ENCODE measurements around the gene CLNS1A.

Gene CLNS1A

DNA sequence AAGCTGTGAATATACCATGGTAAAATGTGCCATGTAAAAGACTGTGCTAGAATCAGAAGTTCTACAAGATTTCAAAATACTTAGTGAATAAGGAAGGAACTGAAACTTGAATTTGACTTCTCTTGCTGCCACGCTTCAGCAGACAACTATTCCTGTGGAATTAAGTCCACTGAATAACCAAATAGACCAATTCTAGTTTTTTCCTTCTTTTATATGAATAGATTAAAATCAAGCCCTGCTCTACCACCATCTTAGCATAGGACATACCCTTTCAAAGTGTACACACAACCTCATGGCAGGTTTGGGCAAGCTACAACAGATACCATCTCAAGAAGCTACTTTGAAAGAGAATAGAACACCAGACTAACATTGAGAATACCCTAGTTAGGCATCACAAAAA is 23.4 kb upstream of the CLNS1A start:
- Histone ChIP-seq H2AK5ac (ENCODE audit: low read length, severe bottlenecking) (no peak overlapping the region), H2AFZ (ENCODE audit: low read depth, low read length) (no peak overlapping the region), H3K27me3 (ENCODE audit: control insufficient read depth in 1 of 2, insufficient read depth in 1 of 2, low read length in 2 of 2) (no peaks in the 10 kb centered on the region), H3K79me1 (replicated peaks; ENCODE audit: low read length, poor library complexity, severe bottlenecking) (peaks cover 2% of the 10 kb centered on the region), H2BK5ac (ENCODE audit: low read depth, low read length, poor library complexity, severe bottlenecking) (no peak overlapping the region), H3K18ac (ENCODE audit: low read depth in 1 of 2, low read length in 2 of 2) (no peak overlapping the region), H4K91ac (ENCODE audit: low read length) (no peak overlapping the region), H3K4ac (ENCODE audit: low read depth in 1 of 2, low read length in 2 of 2) (no peak overlapping the region), H2BK120ac (ENCODE audit: low read depth, low read length) (no peak overlapping the region), H3K23ac (ENCODE audit: low read length in 2 of 2) (no peak overlapping the region), H3K4me2 (ENCODE audit: low read length, poor library complexity, severe bottlenecking) (no peak overlapping the region), H2BK12ac (ENCODE audit: low read length in 2 of 2) (no peak overlapping the region), H3K4me1 (ENCODE audit: control insufficient read depth, insufficient read depth, low read depth, low read length) (no peaks in the 10 kb centered on the region), H2BK15ac (ENCODE audit: low read depth, poor library complexity, severe bottlenecking) (no peak overlapping the region), H3K36me3 (ENCODE audit: control insufficient read depth in 1 of 2, insufficient read depth in 2 of 2, low read depth in 1 of 2, low read length in 2 of 2) (peaks cover 3 to 32% of the 10 kb centered on the region in 2 experiments), H3K9me3 (ENCODE audit: control insufficient read depth, low read length) (no peaks in the 10 kb centered on the region), H3K14ac (ENCODE audit: low read length in 2 of 2) (no peak overlapping the region), H3K27ac (ENCODE audit: low read length, poor library complexity, severe bottlenecking) (no peak overlapping the region), H3K4me3 (ENCODE audit: insufficient read depth in 1 of 2, low read depth in 1 of 2, low read length in 2 of 2) (no peak overlapping the region), H4K8ac (ENCODE audit: low read length) (no peak overlapping the region), H3K9ac (ENCODE audit: low read length) (no peak overlapping the region)
- no peak for DNase-seq
- WGBS, result 83% methylated on average over 1 of the region's 1 CpG

DNA sequence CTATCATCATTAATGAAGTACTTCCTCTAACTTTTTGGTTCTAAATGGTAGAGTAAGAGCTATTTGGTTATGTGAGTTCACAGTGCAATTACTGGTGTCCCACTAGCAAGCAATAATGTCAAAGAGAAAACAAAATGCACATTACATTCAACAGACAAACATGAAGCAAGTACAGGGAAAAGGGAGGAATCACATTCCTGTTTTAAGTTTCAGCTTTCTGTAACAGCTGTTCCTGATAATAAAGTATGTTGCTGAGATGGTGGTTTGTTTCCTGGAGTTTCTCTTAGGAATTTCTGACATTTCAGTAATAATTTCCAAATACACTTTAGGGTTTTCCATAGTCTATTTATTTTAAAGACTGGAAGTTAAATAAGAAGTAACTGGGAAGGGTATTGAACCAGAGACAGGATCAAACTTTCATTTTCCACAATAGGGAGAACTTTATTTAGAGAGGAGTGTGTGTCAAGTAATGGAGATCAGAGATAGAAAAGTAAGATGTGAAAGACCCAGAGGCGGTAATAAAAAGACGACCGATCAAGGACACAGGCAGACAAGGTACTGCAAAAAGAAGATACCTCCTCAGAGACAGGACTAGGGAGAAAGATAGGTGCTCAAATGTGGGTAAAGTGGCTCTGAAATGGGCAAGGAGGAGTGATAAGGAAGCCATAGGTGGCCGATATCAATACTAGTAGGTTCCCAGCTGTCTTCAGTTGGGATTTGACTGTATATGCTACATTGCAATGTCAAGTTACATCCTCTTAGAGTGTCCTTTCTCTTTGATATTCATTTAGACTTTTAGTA is 20.8 kb upstream of the CLNS1A start:
- no peak overlapping the region for H3K9ac ChIP-seq (ENCODE audit: low read length)
- no peak overlapping the region for H2BK12ac ChIP-seq (ENCODE audit: low read length in 2 of 2)
- peaks cover 0 to 7% of the 10 kb centered on the region in 2 experiments for H3K36me3 ChIP-seq (ENCODE audit: control insufficient read depth in 1 of 2, insufficient read depth in 2 of 2, low read depth in 1 of 2, low read length in 2 of 2)
- H3K18ac ChIP-seq (ENCODE audit: low read depth in 1 of 2, low read length in 2 of 2), result no peak overlapping the region
- no peaks in the 10 kb centered on the region for H3K4me1 ChIP-seq (ENCODE audit: control insufficient read depth, insufficient read depth, low read depth, low read length)
- no peak overlapping the region for H3K27ac ChIP-seq (ENCODE audit: low read length, poor library complexity, severe bottlenecking)
- H2AFZ ChIP-seq (ENCODE audit: low read depth, low read length), result no peak overlapping the region
- no peaks in the 10 kb centered on the region for H3K79me1 ChIP-seq (replicated peaks; ENCODE audit: low read length, poor library complexity, severe bottlenecking)
- H4K8ac ChIP-seq (ENCODE audit: low read length), result no peak overlapping the region
- DNase-seq, result peak; percentile 33
- no peaks in the 10 kb centered on the region for H3K27me3 ChIP-seq (ENCODE audit: control insufficient read depth in 1 of 2, insufficient read depth in 1 of 2, low read length in 2 of 2)
- H3K9me3 ChIP-seq (ENCODE audit: control insufficient read depth, low read length), result no peaks in the 10 kb centered on the region
- no peak overlapping the region for H3K14ac ChIP-seq (ENCODE audit: low read length in 2 of 2)
- no peak overlapping the region for H3K4me2 ChIP-seq (ENCODE audit: low read length, poor library complexity, severe bottlenecking)
- H2AK5ac ChIP-seq (ENCODE audit: low read length, severe bottlenecking), result no peak overlapping the region
- H2BK5ac ChIP-seq (ENCODE audit: low read depth, low read length, poor library complexity, severe bottlenecking), result no peak overlapping the region
- no peak overlapping the region for H2BK15ac ChIP-seq (ENCODE audit: low read depth, poor library complexity, severe bottlenecking)
- H3K23ac ChIP-seq (ENCODE audit: low read length in 2 of 2), result no peak overlapping the region
- no peak overlapping the region for H3K4ac ChIP-seq (ENCODE audit: low read depth in 1 of 2, low read length in 2 of 2)
- H4K91ac ChIP-seq (ENCODE audit: low read length), result no peak overlapping the region
- H3K4me3 ChIP-seq (ENCODE audit: insufficient read depth in 1 of 2, low read depth in 1 of 2, low read length in 2 of 2), result no peak overlapping the region
- 86% methylated on average over 4 of the region's 4 CpGs for WGBS
- no peak overlapping the region for H2BK120ac ChIP-seq (ENCODE audit: low read depth, low read length)

DNA sequence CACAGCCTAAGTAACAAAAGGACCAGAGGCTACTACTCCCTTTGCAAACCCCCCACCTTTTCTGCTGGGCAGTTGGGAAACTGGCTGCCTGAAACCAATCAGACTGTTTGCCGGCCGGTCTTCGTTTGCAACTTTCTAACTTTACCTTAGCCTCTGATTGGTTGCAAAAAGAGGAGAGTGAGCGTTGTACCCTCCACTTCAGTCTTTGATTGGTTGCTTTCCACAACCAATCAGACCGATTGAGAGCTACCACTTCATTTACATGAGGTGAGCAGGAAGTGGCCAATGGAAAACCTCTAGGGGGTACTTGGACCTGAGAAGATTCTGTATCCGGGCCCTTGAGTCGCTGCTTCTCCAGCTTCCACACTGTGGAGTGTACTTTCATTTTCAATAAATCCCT is 18.8 kb upstream of the CLNS1A start:
- Histone ChIP-seq H3K27ac (ENCODE audit: low read length, poor library complexity, severe bottlenecking) (no peak overlapping the region), H4K8ac (ENCODE audit: low read length) (no peak overlapping the region), H2BK120ac (ENCODE audit: low read depth, low read length) (no peak overlapping the region), H2BK15ac (ENCODE audit: low read depth, poor library complexity, severe bottlenecking) (no peak overlapping the region), H3K4ac (ENCODE audit: low read depth in 1 of 2, low read length in 2 of 2) (no peak overlapping the region), H2BK12ac (ENCODE audit: low read length in 2 of 2) (no peak overlapping the region), H2BK5ac (ENCODE audit: low read depth, low read length, poor library complexity, severe bottlenecking) (no peak overlapping the region), H3K9ac (ENCODE audit: low read length) (no peak overlapping the region), H3K4me1 (ENCODE audit: control insufficient read depth, insufficient read depth, low read depth, low read length) (no peaks in the 10 kb centered on the region), H2AFZ (ENCODE audit: low read depth, low read length) (no peak overlapping the region), H3K18ac (ENCODE audit: low read depth in 1 of 2, low read length in 2 of 2) (no peak overlapping the region), H3K27me3 (ENCODE audit: control insufficient read depth in 1 of 2, insufficient read depth in 1 of 2, low read length in 2 of 2) (no peaks in the 10 kb centered on the region), H3K14ac (ENCODE audit: low read length in 2 of 2) (no peak overlapping the region), H3K36me3 (ENCODE audit: control insufficient read depth in 1 of 2, insufficient read depth in 2 of 2, low read depth in 1 of 2, low read length in 2 of 2) (no peaks in the 10 kb centered on the region), H3K4me3 (ENCODE audit: insufficient read depth in 1 of 2, low read depth in 1 of 2, low read length in 2 of 2) (no peak overlapping the region), H3K79me1 (replicated peaks; ENCODE audit: low read length, poor library complexity, severe bottlenecking) (no peaks in the 10 kb centered on the region), H3K23ac (ENCODE audit: low read length in 2 of 2) (no peak overlapping the region), H3K4me2 (ENCODE audit: low read length, poor library complexity, severe bottlenecking) (no peak overlapping the region), H2AK5ac (ENCODE audit: low read length, severe bottlenecking) (no peak overlapping the region), H3K9me3 (ENCODE audit: control insufficient read depth, low read length) (no peaks in the 10 kb centered on the region), H4K91ac (ENCODE audit: low read length) (no peak overlapping the region)
- no peak for DNase-seq
- 96% methylated on average over 7 of the region's 7 CpGs for WGBS

DNA sequence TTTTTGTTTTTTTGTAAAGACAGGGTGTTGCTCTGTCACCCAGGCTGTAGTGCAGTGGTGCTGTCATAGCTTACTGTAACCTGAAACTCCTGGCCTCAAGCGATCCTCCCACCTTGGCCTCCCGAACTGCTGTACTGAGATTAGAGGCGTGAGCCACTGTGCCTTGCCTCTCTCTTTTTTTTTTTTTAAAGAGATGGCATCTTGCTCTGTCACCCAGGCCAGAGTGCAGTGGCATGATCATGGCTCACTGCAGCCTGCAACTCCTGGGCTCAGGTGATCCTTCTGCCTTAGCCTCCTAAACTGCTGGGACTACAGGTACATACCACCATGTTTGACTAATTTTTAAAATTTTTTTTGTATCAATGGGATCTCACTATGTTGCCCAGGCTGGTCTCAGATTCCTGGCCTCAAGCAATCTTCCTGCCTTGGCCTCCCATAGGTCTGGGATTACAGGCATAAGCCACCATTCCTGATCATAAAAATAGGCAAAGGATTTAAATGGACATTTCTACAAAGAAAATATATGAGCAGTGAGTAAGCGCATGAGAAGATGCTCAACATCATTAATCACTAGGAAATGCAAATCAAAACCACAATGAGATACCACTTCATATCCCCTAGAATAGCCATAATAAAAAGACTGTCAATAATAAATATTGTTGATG is 17.3 kb upstream of the CLNS1A start:
- no peak overlapping the region for H2BK120ac ChIP-seq (ENCODE audit: low read depth, low read length)
- DNase-seq, result peak; percentile 22
- no peak overlapping the region for H4K8ac ChIP-seq (ENCODE audit: low read length)
- H4K91ac ChIP-seq (ENCODE audit: low read length), result no peak overlapping the region
- no peak overlapping the region for H2AFZ ChIP-seq (ENCODE audit: low read depth, low read length)
- no peak overlapping the region for H2BK5ac ChIP-seq (ENCODE audit: low read depth, low read length, poor library complexity, severe bottlenecking)
- no peaks in the 10 kb centered on the region for H3K27me3 ChIP-seq (ENCODE audit: control insufficient read depth in 1 of 2, insufficient read depth in 1 of 2, low read length in 2 of 2)
- H3K14ac ChIP-seq (ENCODE audit: low read length in 2 of 2), result no peak overlapping the region
- no peaks in the 10 kb centered on the region for H3K36me3 ChIP-seq (ENCODE audit: control insufficient read depth in 1 of 2, insufficient read depth in 2 of 2, low read depth in 1 of 2, low read length in 2 of 2)
- no peak overlapping the region for H3K4me2 ChIP-seq (ENCODE audit: low read length, poor library complexity, severe bottlenecking)
- no peak overlapping the region for H3K27ac ChIP-seq (ENCODE audit: low read length, poor library complexity, severe bottlenecking)
- H2AK5ac ChIP-seq (ENCODE audit: low read length, severe bottlenecking), result no peak overlapping the region
- H3K23ac ChIP-seq (ENCODE audit: low read length in 2 of 2), result no peak overlapping the region
- H2BK12ac ChIP-seq (ENCODE audit: low read length in 2 of 2), result no peak overlapping the region
- H3K18ac ChIP-seq (ENCODE audit: low read depth in 1 of 2, low read length in 2 of 2), result no peak overlapping the region
- WGBS, result 91% methylated on average over 3 of the region's 4 CpGs
- no peak overlapping the region for H3K4me3 ChIP-seq (ENCODE audit: insufficient read depth in 1 of 2, low read depth in 1 of 2, low read length in 2 of 2)
- no peak overlapping the region for H2BK15ac ChIP-seq (ENCODE audit: low read depth, poor library complexity, severe bottlenecking)
- no peaks in the 10 kb centered on the region for H3K79me1 ChIP-seq (replicated peaks; ENCODE audit: low read length, poor library complexity, severe bottlenecking)
- H3K9me3 ChIP-seq (ENCODE audit: control insufficient read depth, low read length), result no peaks in the 10 kb centered on the region
- no peaks in the 10 kb centered on the region for H3K4me1 ChIP-seq (ENCODE audit: control insufficient read depth, insufficient read depth, low read depth, low read length)
- no peak overlapping the region for H3K9ac ChIP-seq (ENCODE audit: low read length)
- H3K4ac ChIP-seq (ENCODE audit: low read depth in 1 of 2, low read length in 2 of 2), result no peak overlapping the region
